MCF 10A (cell line): ENCODE results near the gene TBL1XR1. TPM values are rescaled to one million over a fixed set of nuclear protein-coding genes. Genes with fewer than 3 reads are reported as not detected.
A peak's percentile ranks its signal among the peaks of the same experiment; 100 is the strongest.

Experiments used
- BruUV-seq: library from RNA; stranded (reverse); fragments of 400-500 nt; replicated peaks from 2 replicates; lab custom pipeline; 2021; lab: Mats Ljungman, UMichigan
- CTCF ChIA-PET: fragments of 300-600 bp; sonication (Branson Sonifier 250); formaldehyde crosslinking; extraction: SDS; loops from one replicate; lab custom pipeline; 2021; ENCODE audit warnings: antibody characterized with exemption, inconsistent platforms; lab: Yijun Ruan, JAX
- POLR2A ChIA-PET: fragments of 300-600, 350-650 bp; sonication (Branson Sonifier 250); formaldehyde crosslinking; extraction: SDS; loops from one replicate; lab custom pipeline; 2020; ENCODE audit warnings: antibody characterized with exemption, inconsistent platforms; lab: Yijun Ruan, JAX
- DNase-seq: peaks from one replicate; pipeline ENCODE4 v3.0.0-alpha.2; 2018; ENCODE audit not compliant: unreplicated experiment
- H3K27ac Mint-ChIP-seq: one replicate; pipeline ENCODE4 v1.8.0; 2022; ENCODE audit warnings: mild to moderate bottlenecking, low read depth, mixed read lengths; ENCODE audit not compliant: unreplicated experiment
- H3K27me3 Mint-ChIP-seq: one replicate; pipeline ENCODE4 v1.8.0; 2022; ENCODE audit warnings: mixed read lengths; ENCODE audit not compliant: insufficient read depth, unreplicated experiment
- H3K36me3 Mint-ChIP-seq: one replicate; pipeline ENCODE4 v1.8.0; 2022; ENCODE audit warnings: mild to moderate bottlenecking, moderate library complexity, mixed read lengths; ENCODE audit not compliant: insufficient read depth, unreplicated experiment
- H3K4me1 Mint-ChIP-seq: one replicate; pipeline ENCODE4 v1.8.0; 2022; ENCODE audit warnings: mixed read lengths; ENCODE audit not compliant: insufficient read depth, unreplicated experiment
- H3K4me3 Mint-ChIP-seq: one replicate; pipeline ENCODE4 v1.8.0; 2022; ENCODE audit warnings: mild to moderate bottlenecking, moderate library complexity, mixed read lengths; ENCODE audit not compliant: unreplicated experiment
- H3K9me3 Mint-ChIP-seq: one replicate; pipeline ENCODE4 v1.8.0; 2022; ENCODE audit warnings: mixed read lengths; ENCODE audit not compliant: unreplicated experiment
- intact Hi-C: fragments of 100-400 bp; cut with micrococcal nuclease; formaldehyde crosslinking; loops from 2 replicates; pipeline ENCODE4 v1.14.1; 2022
- total RNA-seq: library from RNA; stranded (reverse); gene quantifications from 2 replicates; pipeline ENCODE4 v1.2.3, GENCODE V29; 2022
- TF ChIP-seq, protein P1 (sequence below): fragments of 200-600 bp; IDR thresholded peaks from one replicate; pipeline ENCODE4 v1.8.0; 2022; ENCODE audit warnings: antibody characterized with exemption, mild to moderate bottlenecking; ENCODE audit not compliant: unreplicated experiment

TBL1XR1 gene
- total RNA-seq, 1 experiment from 2014 or later: 178 TPM

DNA sequence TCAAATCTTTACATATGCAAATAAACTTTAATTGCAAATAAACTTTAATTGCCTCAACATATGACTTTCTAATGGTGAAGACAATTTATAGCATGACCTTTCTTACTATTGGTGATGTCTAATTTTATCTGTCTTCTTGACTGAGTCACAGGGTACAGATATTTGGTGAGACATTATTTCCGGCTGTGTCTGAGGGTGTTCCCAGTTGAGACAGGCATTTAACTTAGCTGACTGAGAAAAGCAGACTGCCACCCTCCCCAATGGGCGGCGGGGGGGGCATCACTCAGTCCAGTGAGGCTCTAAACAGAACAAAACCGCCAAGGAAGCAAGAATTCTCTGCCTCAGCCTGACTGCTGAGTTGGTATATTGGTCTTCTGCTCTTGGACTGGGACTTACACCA is 160.0 kb downstream of the TBL1XR1 start:
- CTCF ChIA-PET: no interaction called here
- Mint-ChIP-seq H3K27me3 (no peaks in the 10 kb centered on the region), H3K4me1 (peaks cover 28% of the 10 kb centered on the region), H3K27ac (no peak overlapping the region), H3K36me3 (peaks cover 69% of the 10 kb centered on the region), H3K9me3 (no peaks in the 10 kb centered on the region), H3K4me3 (no peak overlapping the region)
- intact Hi-C loops: no loop called here
- POLR2A ChIA-PET: interaction anchor here (0.7 to 1.2 kb wide), 2 partner anchors 10 to 69 kb away, joined by 3 read pairs; no protein-coding TSS in a partner anchor
- no TSS peak for BruUV-seq
- no peak for DNase-seq
- TF ChIP-seq, protein P1, sequence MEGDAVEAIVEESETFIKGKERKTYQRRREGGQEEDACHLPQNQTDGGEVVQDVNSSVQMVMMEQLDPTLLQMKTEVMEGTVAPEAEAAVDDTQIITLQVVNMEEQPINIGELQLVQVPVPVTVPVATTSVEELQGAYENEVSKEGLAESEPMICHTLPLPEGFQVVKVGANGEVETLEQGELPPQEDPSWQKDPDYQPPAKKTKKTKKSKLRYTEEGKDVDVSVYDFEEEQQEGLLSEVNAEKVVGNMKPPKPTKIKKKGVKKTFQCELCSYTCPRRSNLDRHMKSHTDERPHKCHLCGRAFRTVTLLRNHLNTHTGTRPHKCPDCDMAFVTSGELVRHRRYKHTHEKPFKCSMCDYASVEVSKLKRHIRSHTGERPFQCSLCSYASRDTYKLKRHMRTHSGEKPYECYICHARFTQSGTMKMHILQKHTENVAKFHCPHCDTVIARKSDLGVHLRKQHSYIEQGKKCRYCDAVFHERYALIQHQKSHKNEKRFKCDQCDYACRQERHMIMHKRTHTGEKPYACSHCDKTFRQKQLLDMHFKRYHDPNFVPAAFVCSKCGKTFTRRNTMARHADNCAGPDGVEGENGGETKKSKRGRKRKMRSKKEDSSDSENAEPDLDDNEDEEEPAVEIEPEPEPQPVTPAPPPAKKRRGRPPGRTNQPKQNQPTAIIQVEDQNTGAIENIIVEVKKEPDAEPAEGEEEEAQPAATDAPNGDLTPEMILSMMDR: no peak

DNA sequence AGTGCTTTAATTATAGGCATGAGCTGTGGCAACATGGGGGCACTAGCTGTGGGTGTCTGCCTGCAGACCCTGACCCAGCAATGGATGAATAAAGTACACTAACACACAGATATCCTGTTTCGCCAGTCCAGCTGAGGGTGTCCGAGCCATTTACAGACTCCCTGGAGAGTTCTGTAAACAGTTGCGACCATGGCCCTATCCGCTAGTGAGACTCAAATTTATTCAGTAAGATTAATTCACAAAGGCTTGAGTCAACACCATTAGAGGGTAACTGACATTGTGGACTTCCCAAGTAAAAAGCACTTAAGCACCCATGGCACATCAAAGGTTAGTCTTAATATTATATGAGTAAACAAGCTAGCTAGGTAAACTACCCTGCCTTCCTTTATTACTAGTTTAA is 161.6 kb downstream of the TBL1XR1 start:
- no peaks in the 10 kb centered on the region for H3K9me3 Mint-ChIP-seq
- H3K27me3 Mint-ChIP-seq: no peaks in the 10 kb centered on the region
- intact Hi-C loops: no loop called here
- H3K36me3 Mint-ChIP-seq: peaks cover 72% of the 10 kb centered on the region
- no peak overlapping the region for H3K27ac Mint-ChIP-seq
- TF ChIP-seq, protein P1: no peak
- no TSS peak for BruUV-seq
- H3K4me1 Mint-ChIP-seq: peaks cover 16% of the 10 kb centered on the region
- ChIA-PET POLR2A (interaction anchor here (0.5 to 1.2 kb wide), 3 partner anchors 12 to 1036 kb away, joined by 4 read pairs; no protein-coding TSS in a partner anchor), CTCF (interaction anchor here (0.5 to 1.1 kb wide), 2 partner anchors 9 to 253 kb away, joined by 4 read pairs; no protein-coding TSS in a partner anchor)
- DNase-seq: no peak
- H3K4me3 Mint-ChIP-seq: no peak overlapping the region

DNA sequence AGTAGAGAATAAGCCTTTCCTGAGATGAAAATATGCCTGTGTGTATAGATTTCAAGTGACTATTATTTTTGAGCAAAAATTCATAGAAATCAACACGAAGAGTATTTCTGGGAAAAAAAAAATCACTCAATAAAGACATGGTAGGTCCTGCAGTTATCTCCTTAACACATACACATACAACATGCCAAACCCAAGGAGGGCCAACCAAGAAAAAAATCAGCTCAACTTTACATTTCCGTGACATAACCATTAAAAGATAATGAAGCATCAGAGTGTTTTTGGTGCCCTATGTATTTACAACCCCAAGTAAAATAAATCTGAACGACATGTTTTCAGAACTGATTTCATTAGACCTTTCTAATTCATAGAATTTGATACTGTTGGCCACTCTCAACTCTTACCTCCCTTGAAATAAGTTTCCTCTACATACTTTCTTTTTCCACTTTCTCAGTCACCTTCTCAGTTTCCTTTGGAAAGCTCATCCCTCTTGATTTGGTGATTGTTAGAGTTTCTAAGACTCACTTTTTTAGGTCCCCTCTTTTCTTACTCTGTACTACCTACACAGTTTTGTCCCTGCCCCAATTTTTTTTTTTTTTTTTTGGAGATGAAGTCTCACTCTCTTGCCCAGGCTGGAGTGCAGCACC is 162.3 kb downstream of the TBL1XR1 start:
- Mint-ChIP-seq H3K27ac (peak overlapping the region; percentile 12), H3K4me1 (peaks cover 11% of the 10 kb centered on the region), H3K36me3 (peaks cover 80% of the 10 kb centered on the region), H3K27me3 (no peaks in the 10 kb centered on the region), H3K9me3 (no peaks in the 10 kb centered on the region), H3K4me3 (no peak overlapping the region)
- ChIA-PET POLR2A (interaction anchor here (0.7 to 1.2 kb wide), 3 partner anchors 11 to 349 kb away, joined by 4 to 7 read pairs (median 4); no protein-coding TSS in a partner anchor), CTCF (interaction anchor here (0.6 kb wide), 2 partner anchors 61 to 1350 kb away, joined by 3 to 4 read pairs; no protein-coding TSS in a partner anchor)
- TF ChIP-seq, protein P1: no peak
- intact Hi-C loops: no loop called here
- no TSS peak for BruUV-seq
- no peak for DNase-seq

DNA sequence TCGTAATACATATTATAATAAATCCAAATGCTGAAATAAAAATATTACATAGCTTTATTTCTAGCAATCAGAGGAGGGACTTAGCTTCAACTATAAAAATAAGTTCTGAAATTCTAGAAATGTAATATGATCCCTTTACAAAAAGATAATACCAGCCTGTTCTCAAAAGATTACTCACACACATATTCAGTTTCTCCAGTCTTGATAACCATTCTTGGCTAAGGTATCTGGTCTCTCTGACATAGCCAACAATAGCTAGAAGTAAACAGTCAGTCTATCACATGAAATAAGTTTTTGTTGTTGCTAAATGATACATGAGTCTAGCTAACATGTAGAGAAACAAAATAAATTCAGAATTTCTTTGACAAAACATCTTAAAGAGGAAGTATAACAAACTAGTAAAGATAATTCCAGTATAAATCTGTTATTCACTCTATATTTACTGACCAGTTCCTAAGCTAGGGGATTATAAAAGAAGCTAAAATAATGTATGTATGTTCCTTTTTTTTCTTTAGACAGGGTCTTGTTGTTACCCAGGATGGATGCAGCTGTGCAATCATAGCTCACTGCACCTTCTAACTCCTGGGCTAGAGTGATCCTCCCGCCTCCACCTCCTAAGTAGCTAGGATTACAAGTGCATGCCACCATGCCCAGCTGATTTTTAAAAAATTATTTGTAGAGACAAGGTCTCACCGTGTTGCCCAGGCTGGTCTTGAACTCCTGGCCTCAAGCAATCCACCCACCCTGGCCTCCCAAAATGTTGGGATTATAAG is 170.6 kb downstream of the TBL1XR1 start:
- BruUV-seq: no TSS peak
- H3K36me3 Mint-ChIP-seq: peaks cover 76% of the 10 kb centered on the region
- no peak for DNase-seq
- intact Hi-C loops: no loop called here
- no peak overlapping the region for H3K4me3 Mint-ChIP-seq
- POLR2A ChIA-PET: interaction anchor here (0.6 to 0.9 kb wide), 3 partner anchors 11 to 771 kb away, joined by 3 to 4 read pairs (median 3); no protein-coding TSS in a partner anchor
- H3K27ac Mint-ChIP-seq: no peak overlapping the region
- H3K9me3 Mint-ChIP-seq: no peaks in the 10 kb centered on the region
- no peaks in the 10 kb centered on the region for H3K27me3 Mint-ChIP-seq
- TF ChIP-seq, protein P1: no peak
- no peaks in the 10 kb centered on the region for H3K4me1 Mint-ChIP-seq
- CTCF ChIA-PET: interaction anchor here (0.5 to 1.2 kb wide), 7 partner anchors 9 to 1405 kb away, joined by 3 to 4 read pairs (median 3); no protein-coding TSS in a partner anchor
